Measurements from ENCODE around the gene YBEY. TPM values are rescaled to one million over a fixed set of nuclear protein-coding genes. Genes with fewer than 3 reads are reported as not detected.

The YBEY gene
- total RNA-seq, 2 experiments from 2014 or later: 14.9 to 16.2 TPM

GRCh38 chr21:46314441-46315020 is 28.4 kb downstream of the YBEY start:
- Mint-ChIP-seq H3K4me3 (no peak overlapping the region), H3K4me1 (ENCODE audit: low read depth) (no peaks in the 10 kb centered on the region), H3K36me3 (ENCODE audit: low read depth) (peaks cover 15% of the 10 kb centered on the region), H3K9me3 (no peaks in the 10 kb centered on the region), H3K27ac (no peak overlapping the region), H3K27me3 (no peaks in the 10 kb centered on the region)
- no peak for ATAC-seq
- ChIA-PET POLR2A (interaction anchor here (1.4 kb wide), 1 partner anchor 9 kb away, joined by 4 read pairs; the partner anchor contains the start of gene C21orf58), CTCF (no interaction called here)
- intact Hi-C loops (cut with micrococcal nuclease): no loop called here
- TF ChIP-seq, protein P1, sequence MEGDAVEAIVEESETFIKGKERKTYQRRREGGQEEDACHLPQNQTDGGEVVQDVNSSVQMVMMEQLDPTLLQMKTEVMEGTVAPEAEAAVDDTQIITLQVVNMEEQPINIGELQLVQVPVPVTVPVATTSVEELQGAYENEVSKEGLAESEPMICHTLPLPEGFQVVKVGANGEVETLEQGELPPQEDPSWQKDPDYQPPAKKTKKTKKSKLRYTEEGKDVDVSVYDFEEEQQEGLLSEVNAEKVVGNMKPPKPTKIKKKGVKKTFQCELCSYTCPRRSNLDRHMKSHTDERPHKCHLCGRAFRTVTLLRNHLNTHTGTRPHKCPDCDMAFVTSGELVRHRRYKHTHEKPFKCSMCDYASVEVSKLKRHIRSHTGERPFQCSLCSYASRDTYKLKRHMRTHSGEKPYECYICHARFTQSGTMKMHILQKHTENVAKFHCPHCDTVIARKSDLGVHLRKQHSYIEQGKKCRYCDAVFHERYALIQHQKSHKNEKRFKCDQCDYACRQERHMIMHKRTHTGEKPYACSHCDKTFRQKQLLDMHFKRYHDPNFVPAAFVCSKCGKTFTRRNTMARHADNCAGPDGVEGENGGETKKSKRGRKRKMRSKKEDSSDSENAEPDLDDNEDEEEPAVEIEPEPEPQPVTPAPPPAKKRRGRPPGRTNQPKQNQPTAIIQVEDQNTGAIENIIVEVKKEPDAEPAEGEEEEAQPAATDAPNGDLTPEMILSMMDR (IDR thresholded peaks at IDR 0.05): no peak
- DNase-seq: no peak

- DNase-seq (no peak), ATAC-seq (no peak)
- TF ChIP-seq, protein P1 (IDR thresholded peaks at IDR 0.05): no peak
- no peak overlapping the region for H3K4me3 Mint-ChIP-seq
- H3K27ac Mint-ChIP-seq: no peak overlapping the region
- H3K9me3 Mint-ChIP-seq: no peaks in the 10 kb centered on the region
- H3K27me3 Mint-ChIP-seq: no peaks in the 10 kb centered on the region
- ChIA-PET CTCF (no interaction called here), POLR2A (interaction anchor here (0.5 to 1.0 kb wide), 2 partner anchors 49 to 108 kb away, joined by 3 read pairs; no protein-coding TSS in a partner anchor)
- H3K4me1 Mint-ChIP-seq (ENCODE audit: low read depth): peaks cover 14% of the 10 kb centered on the region
- H3K36me3 Mint-ChIP-seq (ENCODE audit: low read depth): peaks cover 22% of the 10 kb centered on the region
- intact Hi-C loops (cut with micrococcal nuclease): no loop called here
Measured at GRCh38 chr21:46316708-46317324, 30.7 kb downstream of the YBEY start.

DNA sequence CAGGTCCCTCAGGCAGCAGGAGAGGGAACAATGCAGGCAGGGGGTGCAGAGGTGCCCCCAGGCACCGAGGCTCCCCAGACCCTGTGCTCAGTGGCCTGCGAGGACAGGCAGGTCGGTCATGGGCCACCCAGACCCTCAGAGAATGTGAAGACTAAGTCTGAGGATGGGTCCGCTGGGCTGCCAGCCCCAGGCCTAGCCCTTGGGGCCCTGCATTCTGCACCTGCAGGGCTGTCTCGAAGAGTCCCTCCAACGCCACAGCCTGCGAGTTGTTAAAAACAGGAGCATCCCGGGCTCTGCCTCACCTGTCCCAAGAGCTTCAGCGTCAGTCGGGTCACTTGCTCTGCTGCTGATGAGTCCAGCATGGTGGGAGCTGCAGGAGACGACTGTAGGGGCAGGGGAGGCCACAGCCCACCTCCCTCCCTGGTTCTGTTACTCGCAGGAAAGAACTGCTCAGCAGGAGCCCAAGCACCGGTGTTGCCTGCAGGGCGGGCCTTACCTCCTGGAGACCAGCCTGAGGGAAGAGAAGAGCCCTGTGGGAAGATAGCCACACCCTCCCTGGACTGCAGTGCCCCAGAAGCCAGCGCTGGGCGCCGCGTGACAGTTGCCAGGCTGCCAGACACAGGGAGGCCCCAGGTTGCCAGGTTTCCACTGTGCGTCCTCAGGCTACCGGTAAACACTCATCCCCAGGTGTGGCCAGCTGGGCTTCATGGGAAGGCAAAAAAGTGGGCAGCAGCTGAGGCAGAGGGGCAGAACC is 31.7 kb downstream of the YBEY start:
- ATAC-seq (no peak), DNase-seq (no peak)
- intact Hi-C loops (cut with micrococcal nuclease): no loop called here
- TF ChIP-seq, protein P1 (IDR thresholded peaks at IDR 0.05): no peak
- Mint-ChIP-seq H3K27ac (no peak overlapping the region), H3K9me3 (no peaks in the 10 kb centered on the region), H3K4me1 (ENCODE audit: low read depth) (peaks cover 18% of the 10 kb centered on the region), H3K27me3 (no peaks in the 10 kb centered on the region), H3K36me3 (ENCODE audit: low read depth) (peaks cover 29% of the 10 kb centered on the region), H3K4me3 (no peak overlapping the region)
- POLR2A ChIA-PET: no interaction called here
- CTCF ChIA-PET: no interaction called here

GRCh38 chr21:46318464-46318845 is 32.3 kb downstream of the YBEY start:
- Mint-ChIP-seq H3K4me3 (no peak overlapping the region), H3K4me1 (ENCODE audit: low read depth) (peaks cover 18% of the 10 kb centered on the region), H3K27me3 (no peaks in the 10 kb centered on the region), H3K36me3 (ENCODE audit: low read depth) (peaks cover 32% of the 10 kb centered on the region), H3K9me3 (no peaks in the 10 kb centered on the region), H3K27ac (no peak overlapping the region)
- no peak for ATAC-seq
- TF ChIP-seq, protein P1 (IDR thresholded peaks at IDR 0.05): no peak
- intact Hi-C loops (cut with micrococcal nuclease): no loop called here
- CTCF ChIA-PET: no interaction called here
- POLR2A ChIA-PET: no interaction called here
- no peak for DNase-seq

GRCh38 chr21:46319186-46319585 is 33.0 kb downstream of the YBEY start:
- ChIA-PET POLR2A (no interaction called here), CTCF (no interaction called here)
- no peaks in the 10 kb centered on the region for H3K9me3 Mint-ChIP-seq
- intact Hi-C loops (cut with micrococcal nuclease): no loop called here
- no peak for DNase-seq
- H3K4me1 Mint-ChIP-seq (ENCODE audit: low read depth): peaks cover 18% of the 10 kb centered on the region
- peaks cover 29% of the 10 kb centered on the region for H3K36me3 Mint-ChIP-seq (ENCODE audit: low read depth)
- no peak overlapping the region for H3K4me3 Mint-ChIP-seq
- H3K27me3 Mint-ChIP-seq: no peaks in the 10 kb centered on the region
- H3K27ac Mint-ChIP-seq: no peak overlapping the region
- TF ChIP-seq, protein P1 (IDR thresholded peaks at IDR 0.05): no peak
- ATAC-seq: no peak

Measured in activated CD8-positive, alpha-beta T cell treated with anti-CD3 and anti-CD28 coated beads for 36 hours (primary cell).